HepG2 (cell line): ENCODE data around the gene DCTN3.

ENCODE experiments used
- KLF9 ChIP-seq: IDR thresholded peaks from 2 replicates; pipeline ENCODE4 v1.6.1; 2016; ENCODE audit warnings: low read depth
- SMARCE1 ChIP-seq: fragments of 450-650 bp; IDR thresholded peaks from 2 replicates; pipeline ENCODE4 v1.6.1; 2017; ENCODE audit warnings: borderline replicate concordance
- SP2 ChIP-seq: sonication (generic); formaldehyde crosslinking; IDR thresholded peaks from 2 replicates; pipeline ENCODE4 v1.5.1; 2020; ENCODE audit warnings: mild to moderate bottlenecking, missing genetic modification reagents

DNA sequence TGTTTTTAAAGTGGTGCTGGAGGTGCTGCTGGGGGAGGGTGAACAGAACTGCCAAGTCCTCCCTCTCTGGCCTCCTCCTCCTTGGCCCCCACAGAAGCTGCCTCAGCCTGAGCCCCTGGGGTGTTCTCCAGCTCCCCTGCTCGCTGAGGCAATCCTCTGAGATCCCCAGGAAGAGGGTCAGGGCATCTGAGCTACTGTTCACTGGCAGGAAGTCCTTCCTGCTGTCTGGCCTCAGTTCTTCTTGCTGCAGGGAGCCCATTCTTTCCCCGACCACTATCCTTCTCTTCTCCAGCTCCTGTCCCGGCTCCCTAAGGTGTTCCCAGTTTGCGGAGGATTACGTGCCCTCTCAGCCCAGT lies 40.5 kb downstream of the DCTN3 start:
- TF ChIP-seq SP2 (CRISPR knock-in tag) (no peak), KLF9 (no peak), SMARCE1 (no peak)
